Mesangial cell (primary cell): ENCODE measurements around the gene SLC12A1. TPM values are rescaled to one million over a fixed set of nuclear protein-coding genes. Genes with fewer than 3 reads are reported as not detected.

ENCODE experiments used
- total RNA-seq: library from RNA; depleted of rRNA; stranded (reverse); fragments of >200 nt; gene quantifications from 2 replicates; pipeline ENCODE4 v1.2.3, GENCODE V29; 2015

SLC12A1 gene
- under 0.01 and 0.25 TPM in 2 replicates for total RNA-seq

GRCh38 chr15:48205981-48206380, at the start of gene SLC12A1:
TSS of gene SLC12A1 (plus strand) at chr15:48206302. CDS start at chr15:48207720, 1,418 bp downstream.

GRCh38 chr15:48177766-48178647, 28.1 kb upstream of the SLC12A1 start, which contains the start of gene MYEF2:
TSS of gene MYEF2 (minus strand) at chr15:48178295. CDS start at chr15:48178237, 58 bp downstream.

GRCh38 chr15:48191574-48192225, 14.4 kb upstream of the SLC12A1 start, which contains the start of gene CTXN2:
TSS of gene CTXN2 (plus strand) at chr15:48191665. CDS start at chr15:48201301, 9,636 bp downstream.

GRCh38 chr15:48330855-48331795, 125.0 kb downstream of the SLC12A1 start, which contains the start of gene DUT:
TSS of gene DUT (plus strand) at chr15:48331429. CDS start at chr15:48331516, 87 bp downstream.

Other genes with a start within 250 kb of the SLC12A1 start
- not detected in 2 replicates for gene SLC24A5, start 85.3 kb upstream of the SLC12A1 start, total RNA-seq
- 9.5 and 15.2 TPM in 2 replicates for gene MYEF2, start 28.0 kb upstream of the SLC12A1 start, total RNA-seq
- gene CTXN2, start 14.6 kb upstream of the SLC12A1 start, total RNA-seq, result under 0.01 TPM in 1 of 2 replicates, not detected in the other
- 40.8 and 73.2 TPM in 2 replicates for gene DUT, start 125.1 kb downstream of the SLC12A1 start, total RNA-seq